ENCODE measurements around the gene ECI2. TPM values are rescaled to one million over a fixed set of nuclear protein-coding genes. Genes with fewer than 3 reads are reported as not detected.
A peak's percentile ranks its signal among the peaks of the same experiment; 100 is the strongest.

Gene ECI2
- total and polyA plus RNA-seq, 8 donors = 26.8 to 79.6 (median 49.6) TPM

DNA sequence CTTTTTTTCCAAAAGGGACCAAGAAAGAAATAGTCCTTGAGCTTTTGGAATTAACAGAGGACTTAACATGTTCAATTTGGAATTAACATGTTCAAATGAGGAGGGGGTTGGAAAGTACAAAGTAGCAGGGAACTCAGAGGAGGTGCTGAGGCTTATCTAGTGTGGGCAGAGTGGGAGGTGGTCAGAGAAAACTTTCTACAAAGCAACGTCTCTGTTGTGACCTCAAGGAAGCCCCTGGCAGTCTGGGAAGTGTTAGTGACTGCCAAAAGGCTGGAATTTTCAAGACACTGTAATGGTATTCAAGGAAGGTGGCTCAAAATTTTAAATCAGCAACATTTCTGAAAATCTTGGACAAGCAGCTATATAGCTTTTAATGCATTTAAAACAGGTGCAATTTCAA is 7.3 kb downstream of the ECI2 start:
- H3K4me1 ChIP-seq = peaks cover 6 to 15% (median 14%) of the 10 kb centered on the region in 3 donors
- no peaks in the 10 kb centered on the region for H3K27me3 ChIP-seq
- H3K36me3 ChIP-seq = peaks cover 0 to 48% (median 9%) of the 10 kb centered on the region in 3 donors
- intact Hi-C loops (cut with DNase I) = no loop called here
- no peak for FAIRE-seq
- no peak overlapping the region for H3K27ac ChIP-seq
- H3K9me3 ChIP-seq = no peaks in the 10 kb centered on the region
- ATAC-seq = no peak
- DNase-seq = no peak
- no peak overlapping the region for H3K4me3 ChIP-seq
- WGBS, 2 donors = 22 to 37% methylated on average over 1 of the region's 1 CpG
- TF ChIP-seq, protein P1, sequence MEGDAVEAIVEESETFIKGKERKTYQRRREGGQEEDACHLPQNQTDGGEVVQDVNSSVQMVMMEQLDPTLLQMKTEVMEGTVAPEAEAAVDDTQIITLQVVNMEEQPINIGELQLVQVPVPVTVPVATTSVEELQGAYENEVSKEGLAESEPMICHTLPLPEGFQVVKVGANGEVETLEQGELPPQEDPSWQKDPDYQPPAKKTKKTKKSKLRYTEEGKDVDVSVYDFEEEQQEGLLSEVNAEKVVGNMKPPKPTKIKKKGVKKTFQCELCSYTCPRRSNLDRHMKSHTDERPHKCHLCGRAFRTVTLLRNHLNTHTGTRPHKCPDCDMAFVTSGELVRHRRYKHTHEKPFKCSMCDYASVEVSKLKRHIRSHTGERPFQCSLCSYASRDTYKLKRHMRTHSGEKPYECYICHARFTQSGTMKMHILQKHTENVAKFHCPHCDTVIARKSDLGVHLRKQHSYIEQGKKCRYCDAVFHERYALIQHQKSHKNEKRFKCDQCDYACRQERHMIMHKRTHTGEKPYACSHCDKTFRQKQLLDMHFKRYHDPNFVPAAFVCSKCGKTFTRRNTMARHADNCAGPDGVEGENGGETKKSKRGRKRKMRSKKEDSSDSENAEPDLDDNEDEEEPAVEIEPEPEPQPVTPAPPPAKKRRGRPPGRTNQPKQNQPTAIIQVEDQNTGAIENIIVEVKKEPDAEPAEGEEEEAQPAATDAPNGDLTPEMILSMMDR (IDR thresholded peaks at IDR 0.05) = no peak

DNA sequence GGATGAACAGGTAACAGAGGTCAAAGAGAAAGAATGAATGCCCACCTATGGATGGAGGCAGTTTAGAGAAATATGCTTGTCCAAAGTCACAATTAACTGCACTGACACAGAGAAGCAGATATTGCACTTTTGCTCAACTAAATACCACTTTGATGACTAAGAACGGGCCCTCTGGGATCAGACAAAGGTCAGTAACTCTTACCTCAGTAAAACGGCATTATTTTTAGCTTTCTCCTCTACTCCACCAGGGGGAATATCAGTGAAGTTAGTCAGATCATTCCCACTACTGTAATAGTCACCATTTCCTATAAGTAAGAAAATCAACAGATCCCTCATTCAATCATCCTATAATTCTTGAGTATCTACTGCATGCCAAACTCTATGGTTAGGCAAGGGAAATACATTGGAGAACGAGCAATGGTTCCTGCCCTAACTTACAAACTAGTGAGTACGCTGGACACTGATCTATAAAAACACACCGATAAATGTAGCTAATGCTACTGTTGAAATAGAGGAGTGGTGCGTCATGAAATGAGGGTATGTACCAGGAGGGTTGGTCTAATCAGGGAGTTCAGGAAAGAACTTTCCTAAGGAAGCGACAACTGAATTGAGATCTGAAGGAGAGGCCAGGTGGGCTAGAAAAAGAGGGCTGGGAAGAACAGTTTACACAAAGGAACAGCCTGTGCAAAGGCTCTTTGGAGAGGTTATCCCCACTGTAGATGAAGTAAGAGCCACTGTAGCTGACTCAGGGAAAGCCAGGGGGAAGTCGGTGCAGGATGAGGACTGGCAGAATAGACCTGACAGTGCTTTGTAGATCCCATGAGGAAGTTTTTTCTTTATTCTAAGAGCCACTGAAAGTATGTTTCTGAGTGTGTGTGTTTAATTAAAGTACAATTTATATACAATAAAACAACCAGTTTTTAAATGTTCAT is 9.2 kb downstream of the ECI2 start:
- H3K9me3 ChIP-seq = no peaks in the 10 kb centered on the region
- intact Hi-C loops (cut with DNase I) = no loop called here
- 66 to 84% methylated on average over 8 of the region's 8 CpGs for WGBS, 2 donors
- H3K36me3 ChIP-seq = peaks cover 0 to 65% (median 16%) of the 10 kb centered on the region in 3 donors
- TF ChIP-seq, protein P1 (IDR thresholded peaks at IDR 0.05) = no peak
- H3K27me3 ChIP-seq = no peaks in the 10 kb centered on the region
- H3K4me1 ChIP-seq = peaks cover 6 to 14% (median 9%) of the 10 kb centered on the region in 3 donors
- H3K27ac ChIP-seq = no peak overlapping the region
- no peak for FAIRE-seq
- no peak for DNase-seq
- no peak overlapping the region for H3K4me3 ChIP-seq
- peak; percentile 12 to 76 (median 48) for ATAC-seq

DNA sequence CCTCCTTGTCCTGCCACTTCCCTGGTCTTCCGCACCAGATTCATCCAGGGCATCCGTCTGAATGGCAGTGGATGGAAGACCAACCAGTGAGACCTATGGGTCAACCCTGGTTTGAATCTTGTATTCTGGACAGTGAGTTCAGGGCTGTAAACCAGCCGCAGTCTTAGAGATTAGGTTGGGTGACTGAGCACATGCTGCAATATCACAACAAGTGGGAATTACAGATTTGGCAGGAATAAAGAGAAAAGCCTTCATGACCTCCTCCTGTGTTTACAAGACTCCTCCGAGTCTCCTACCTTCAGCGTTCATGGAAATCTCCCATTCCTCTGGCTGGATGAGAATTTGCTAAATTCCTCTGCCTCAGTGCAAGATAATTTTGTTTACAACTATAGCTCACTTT is 9.9 kb downstream of the ECI2 start:
- ATAC-seq (peak in 3 of 4 donors; percentile 24 to 45 (median 32)), FAIRE-seq (no peak), DNase-seq (no peak)
- Histone ChIP-seq H3K4me1 (peaks cover 2 to 7% (median 6%) of the 10 kb centered on the region in 3 donors), H3K9me3 (no peaks in the 10 kb centered on the region), H3K27me3 (no peaks in the 10 kb centered on the region), H3K36me3 (peaks cover 0 to 71% (median 16%) of the 10 kb centered on the region in 3 donors), H3K4me3 (no peak overlapping the region), H3K27ac (no peak overlapping the region)
- TF ChIP-seq, protein P1 (IDR thresholded peaks at IDR 0.05) = no peak
- WGBS, 2 donors = 50 to 64% methylated on average over 5 of the region's 5 CpGs
- intact Hi-C loops (cut with DNase I) = no loop called here

DNA sequence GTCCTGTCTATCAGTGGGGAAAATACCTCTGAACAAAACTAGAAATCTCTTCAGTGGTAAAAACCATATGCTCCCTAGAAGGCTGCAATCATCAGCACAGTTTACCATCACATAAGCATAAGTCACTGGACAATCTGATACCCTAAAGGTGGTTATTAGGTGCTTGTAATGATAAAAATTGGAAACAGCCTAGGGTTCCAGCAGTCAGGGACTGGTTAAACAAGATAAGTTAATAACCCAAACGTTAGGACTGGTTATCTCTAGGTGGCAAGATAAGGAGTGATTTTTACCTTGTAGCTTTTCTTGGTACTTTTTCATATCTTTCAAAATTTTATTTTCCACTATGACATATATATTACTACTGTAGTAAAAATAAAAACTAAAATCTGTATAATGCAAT is 11.0 kb downstream of the ECI2 start:
- H3K27ac ChIP-seq = no peak overlapping the region
- 4 to 12% methylated on average over 1 of the region's 1 CpG for WGBS, 2 donors
- no peak for FAIRE-seq
- peaks cover 0 to under 1% (median 0%) of the 10 kb centered on the region in 3 donors for H3K4me1 ChIP-seq
- intact Hi-C loops (cut with DNase I) = no loop called here
- DNase-seq = no peak
- no peaks in the 10 kb centered on the region for H3K27me3 ChIP-seq
- no peak overlapping the region for H3K4me3 ChIP-seq
- ATAC-seq = no peak
- H3K36me3 ChIP-seq = peaks cover 0 to 72% (median 22%) of the 10 kb centered on the region in 3 donors
- TF ChIP-seq, protein P1 (IDR thresholded peaks at IDR 0.05) = no peak
- no peaks in the 10 kb centered on the region for H3K9me3 ChIP-seq

DNA sequence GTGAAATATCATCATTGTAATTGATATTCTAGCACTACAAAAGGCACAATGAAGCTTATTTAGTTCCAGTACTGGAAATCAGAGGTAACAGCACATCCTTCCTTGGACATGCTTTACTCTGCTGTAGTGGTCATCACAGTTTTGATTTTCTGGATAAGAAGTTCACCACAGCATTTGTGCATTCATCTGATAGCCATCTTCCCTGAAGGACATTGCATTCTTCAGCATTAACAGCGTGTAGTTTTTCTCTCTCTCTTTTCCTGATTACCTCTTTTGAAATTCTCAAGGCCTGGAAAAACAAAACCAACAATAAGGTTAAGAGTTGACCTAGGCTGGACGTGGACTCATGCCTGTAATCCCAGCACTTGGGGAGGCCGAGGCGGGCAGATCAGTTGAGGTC is 19.6 kb downstream of the ECI2 start:
- intact Hi-C loops (cut with DNase I) = no loop called here
- Histone ChIP-seq H3K4me1 (no peaks in the 10 kb centered on the region), H3K27me3 (no peaks in the 10 kb centered on the region), H3K36me3 (peaks cover 0 to 55% (median 36%) of the 10 kb centered on the region in 3 donors), H3K27ac (no peak overlapping the region), H3K4me3 (no peak overlapping the region), H3K9me3 (no peaks in the 10 kb centered on the region)
- DNase-seq (no peak), FAIRE-seq (no peak), ATAC-seq (no peak)
- WGBS, 2 donors = 96 to 97% methylated on average over 4 of the region's 4 CpGs
- TF ChIP-seq, protein P1 (IDR thresholded peaks at IDR 0.05) = no peak
